ENCODE data around the gene CNTNAP2. TPM values are rescaled to one million over a fixed set of nuclear protein-coding genes. Genes with fewer than 3 reads are reported as not detected.

CNTNAP2 gene
- total RNA-seq, 1 experiment from 2014 or later = not detected

DNA sequence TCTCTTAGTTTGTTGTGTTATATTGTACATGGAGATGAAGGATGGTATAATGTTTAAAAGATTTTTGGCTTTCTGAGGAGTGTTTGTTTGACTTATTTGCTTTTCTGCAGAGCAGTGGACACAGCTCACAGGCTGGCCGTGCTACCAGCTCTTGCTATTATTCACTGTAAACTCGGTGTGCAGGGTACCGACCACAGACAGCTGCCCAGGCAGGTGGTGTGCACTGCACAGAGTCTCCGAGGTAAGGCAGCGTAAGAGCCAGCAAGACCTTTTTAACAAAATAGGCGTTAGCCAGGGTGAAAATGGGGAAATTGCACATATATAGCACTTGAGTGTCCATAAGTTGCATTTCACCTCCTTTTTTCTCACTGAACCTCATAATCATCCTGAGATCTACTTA, 438.0 kb downstream of the CNTNAP2 start:
- DNase-seq = no peak
- H3K27me3 ChIP-seq = no peaks in the 10 kb centered on the region

DNA sequence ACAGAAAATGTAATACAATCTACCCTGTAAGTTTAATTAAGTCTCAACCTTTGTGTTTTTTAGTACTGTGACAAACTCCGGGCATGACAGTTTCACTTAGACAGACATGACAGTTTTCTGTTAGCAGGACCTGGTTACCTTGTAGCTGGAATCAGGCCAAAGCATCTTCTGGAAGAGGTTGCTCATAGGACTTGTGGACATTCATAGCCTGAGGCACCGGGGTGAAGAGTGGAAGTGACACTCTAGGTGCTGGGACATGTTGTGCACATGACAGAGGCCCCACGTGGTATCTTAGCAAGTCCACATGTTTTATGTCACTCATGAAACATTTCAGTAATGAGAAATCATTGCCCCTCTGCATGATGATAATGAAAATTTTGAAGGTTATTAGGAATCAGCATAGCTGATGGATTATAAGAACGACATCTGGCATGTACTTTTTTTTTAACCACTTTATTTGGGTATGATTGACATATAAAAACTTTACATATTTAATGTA, 441.4 kb downstream of the CNTNAP2 start:
- DNase-seq = no peak
- H3K36me3 ChIP-seq = no peaks in the 10 kb centered on the region
- H3K27me3 ChIP-seq = no peaks in the 10 kb centered on the region
- no peak overlapping the region for H3K4me3 ChIP-seq
- no peaks in the 10 kb centered on the region for H3K9me3 ChIP-seq

More for the DNA sequence above, 438.0 kb downstream of the CNTNAP2 start:
- Histone ChIP-seq H3K4me3 (no peak overlapping the region), H3K36me3 (no peaks in the 10 kb centered on the region), H3K9me3 (no peaks in the 10 kb centered on the region)

DNA sequence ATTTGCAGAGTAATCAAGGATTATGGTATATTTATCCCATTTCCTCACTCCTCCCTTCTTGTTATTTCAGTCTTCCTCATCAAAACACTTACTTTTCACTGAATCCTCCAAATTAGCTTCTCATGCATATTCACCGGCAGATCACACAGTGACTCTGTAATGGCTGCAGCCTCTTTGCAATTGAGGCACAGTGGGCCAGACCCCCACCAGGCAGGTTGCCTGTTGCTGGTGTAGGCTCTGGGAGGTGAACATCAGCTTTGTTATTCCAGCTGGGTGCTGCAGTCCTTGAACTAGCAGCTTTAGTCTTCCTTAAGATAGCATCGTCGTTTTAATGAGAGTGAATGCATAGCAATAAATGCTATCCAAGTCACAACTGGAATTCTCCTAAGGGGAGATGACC, 449.3 kb downstream of the CNTNAP2 start:
- Histone ChIP-seq H3K36me3 (no peaks in the 10 kb centered on the region), H3K4me3 (no peak overlapping the region), H3K27me3 (no peaks in the 10 kb centered on the region), H3K9me3 (no peaks in the 10 kb centered on the region)
- DNase-seq = no peak

DNA sequence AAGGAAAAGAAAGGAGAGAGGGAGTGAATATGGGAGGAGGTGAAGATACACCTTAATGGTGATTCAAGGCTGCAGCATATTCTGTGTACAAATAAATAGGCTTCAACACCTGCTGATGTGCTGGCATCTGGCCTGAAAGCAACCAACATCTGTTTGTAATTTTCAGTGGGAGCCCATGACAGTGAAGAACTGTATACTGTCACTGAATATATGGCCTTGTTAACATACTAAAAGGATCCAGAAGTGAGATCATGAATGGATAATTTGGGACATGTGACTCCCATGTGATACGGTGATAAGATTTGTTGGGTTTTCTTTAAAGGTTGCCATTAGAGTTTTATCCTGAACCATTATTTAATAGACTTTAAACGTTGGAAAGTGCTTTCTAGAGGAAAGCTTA, 459.3 kb downstream of the CNTNAP2 start:
- no peak for DNase-seq
- Histone ChIP-seq H3K36me3 (no peaks in the 10 kb centered on the region), H3K4me3 (no peak overlapping the region), H3K27me3 (no peaks in the 10 kb centered on the region), H3K9me3 (no peaks in the 10 kb centered on the region)

DNA sequence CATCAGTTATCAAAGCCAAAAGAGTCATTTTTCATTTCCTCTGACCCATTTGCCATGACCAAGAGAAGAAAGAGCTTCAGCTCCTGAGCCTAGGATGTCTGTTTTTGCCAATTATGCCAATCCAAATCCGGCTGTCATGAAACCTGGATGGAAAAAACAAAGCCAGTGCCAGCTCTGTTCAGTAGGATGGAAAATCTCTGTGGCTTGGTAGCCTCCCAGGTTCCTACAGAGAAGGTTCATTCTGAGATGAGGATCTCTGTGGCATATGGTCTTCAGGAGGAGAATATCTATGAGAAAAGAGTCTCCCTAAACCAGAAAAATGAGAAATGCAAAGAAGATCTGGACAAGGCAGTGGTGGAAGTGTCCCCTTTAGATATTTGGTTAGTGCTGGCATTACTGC, 475.4 kb downstream of the CNTNAP2 start:
- Histone ChIP-seq H3K9me3 (no peaks in the 10 kb centered on the region), H3K27me3 (no peaks in the 10 kb centered on the region), H3K4me3 (no peak overlapping the region), H3K36me3 (no peaks in the 10 kb centered on the region)
- no peak for DNase-seq

DNA sequence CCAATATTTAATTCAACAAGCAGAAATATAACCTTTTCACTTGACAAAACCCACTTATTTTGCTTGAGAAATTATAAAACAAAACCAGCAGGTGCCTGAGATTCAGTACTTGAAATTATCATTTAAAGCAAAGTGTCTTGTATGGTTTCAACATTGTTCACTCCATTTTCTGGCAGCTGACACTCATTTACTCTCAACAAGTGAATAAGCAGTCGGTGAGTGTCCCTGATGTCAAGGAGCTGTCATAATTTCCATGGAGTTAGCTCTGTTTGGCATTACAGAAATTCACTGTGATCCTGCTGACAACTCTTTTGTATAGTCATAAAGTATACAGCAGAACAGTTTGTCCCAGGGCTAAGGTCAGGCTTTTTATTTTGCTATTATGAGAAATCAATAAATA, 490.0 kb downstream of the CNTNAP2 start:
- Histone ChIP-seq H3K4me3 (no peak overlapping the region), H3K9me3 (no peaks in the 10 kb centered on the region), H3K36me3 (no peaks in the 10 kb centered on the region), H3K27me3 (no peaks in the 10 kb centered on the region)
- no peak for DNase-seq

DNA sequence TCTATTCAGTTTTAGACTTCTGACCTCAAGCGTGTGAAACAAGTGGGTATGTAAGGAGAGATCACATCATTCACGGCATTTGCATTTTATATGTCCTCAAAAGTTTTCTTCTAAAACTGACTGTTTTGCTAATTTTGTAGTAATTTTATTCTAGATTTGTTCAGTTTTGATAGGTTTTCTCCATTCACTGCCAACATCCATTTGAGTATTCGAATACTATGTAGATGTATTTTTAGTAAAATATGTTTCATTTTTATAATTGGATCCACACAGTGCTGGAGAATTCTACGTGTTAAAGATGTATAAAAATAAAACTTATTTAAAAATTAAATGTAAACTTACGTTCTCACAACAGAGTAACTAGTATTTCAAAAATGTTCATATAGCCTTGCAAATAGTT, 503.0 kb downstream of the CNTNAP2 start:
- Histone ChIP-seq H3K9me3 (no peaks in the 10 kb centered on the region), H3K36me3 (no peaks in the 10 kb centered on the region), H3K27me3 (no peaks in the 10 kb centered on the region), H3K4me3 (no peak overlapping the region)
- DNase-seq = no peak

DNA sequence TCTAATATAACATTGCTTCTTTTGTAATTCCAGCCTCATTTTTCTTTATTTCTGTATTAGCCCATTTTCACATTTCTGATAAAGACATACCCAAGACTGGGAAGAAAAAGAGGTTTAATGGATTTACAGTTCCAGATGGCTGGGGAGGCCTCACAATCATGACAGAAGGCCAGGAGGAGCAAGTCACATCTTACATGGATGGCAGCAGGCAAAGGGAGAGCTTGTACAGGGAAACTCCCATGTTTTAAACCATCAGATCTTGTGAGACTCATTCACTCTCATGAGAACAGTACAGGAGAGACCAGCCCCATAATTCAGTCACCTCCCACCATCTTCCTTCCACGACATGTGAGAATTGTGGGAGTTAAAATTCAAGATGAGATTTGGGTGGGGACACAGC, 510.3 kb downstream of the CNTNAP2 start:
- DNase-seq = no peak
- Histone ChIP-seq H3K4me3 (no peak overlapping the region), H3K9me3 (no peaks in the 10 kb centered on the region), H3K36me3 (no peaks in the 10 kb centered on the region), H3K27me3 (no peaks in the 10 kb centered on the region)

DNA sequence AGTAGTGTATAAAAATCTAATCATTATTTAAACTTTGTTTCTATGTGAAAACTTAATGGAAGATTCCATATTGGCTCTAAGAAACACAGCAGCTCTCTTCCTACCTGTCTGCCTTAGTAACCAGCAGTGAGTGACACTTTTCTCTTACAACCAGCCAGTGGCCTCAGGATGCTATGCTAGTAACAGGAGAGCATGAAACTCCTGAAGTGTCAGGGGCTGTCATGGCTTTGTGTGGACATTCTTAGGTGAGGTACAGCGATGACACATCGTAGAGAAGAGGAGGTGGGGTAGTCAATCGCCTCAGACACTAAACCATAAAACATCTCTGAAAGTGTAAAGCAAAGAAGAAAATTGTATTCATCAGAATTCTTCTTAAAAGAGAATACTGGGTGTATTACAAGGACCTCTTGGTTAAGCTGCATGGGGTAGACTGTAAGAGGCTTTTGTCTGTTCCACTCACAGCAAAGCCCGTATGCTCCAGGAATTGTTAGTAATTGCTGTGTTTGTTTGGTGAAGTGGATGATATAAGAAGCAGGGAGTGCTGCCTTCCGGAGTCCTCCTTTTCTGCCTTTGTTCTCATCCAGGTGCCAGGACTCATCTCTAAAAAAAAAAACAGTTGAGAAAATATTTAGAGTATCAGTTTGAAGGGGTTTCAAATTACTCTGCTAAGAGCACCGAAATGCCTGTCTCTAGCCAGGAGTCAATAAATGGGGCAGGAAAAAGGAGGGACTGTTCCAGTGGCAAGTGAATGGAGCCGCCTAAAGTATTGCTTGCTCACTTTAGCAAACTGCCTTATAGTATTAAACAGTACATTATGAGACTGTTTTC, 518.8 kb downstream of the CNTNAP2 start:
- no peaks in the 10 kb centered on the region for H3K36me3 ChIP-seq
- no peaks in the 10 kb centered on the region for H3K27me3 ChIP-seq
- no peak for DNase-seq
- no peak overlapping the region for H3K4me3 ChIP-seq
- no peaks in the 10 kb centered on the region for H3K9me3 ChIP-seq

DNA sequence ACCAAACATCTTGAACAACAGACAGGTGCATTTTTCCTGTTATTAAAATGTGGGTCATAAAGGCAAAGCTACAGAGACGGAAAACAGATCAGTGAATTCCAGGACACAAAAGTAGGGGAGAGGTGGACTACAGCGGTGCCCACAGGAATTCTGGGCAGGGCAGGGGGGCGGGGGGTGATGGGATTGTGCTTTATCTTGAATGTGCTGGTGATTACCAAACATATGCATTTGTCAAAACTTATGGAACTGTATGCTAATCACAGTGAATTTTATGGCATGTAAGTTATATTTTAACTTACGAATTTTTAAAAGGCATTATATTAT, 519.4 kb downstream of the CNTNAP2 start:
- no peak for DNase-seq
- Histone ChIP-seq H3K36me3 (no peaks in the 10 kb centered on the region), H3K27me3 (no peaks in the 10 kb centered on the region), H3K9me3 (no peaks in the 10 kb centered on the region), H3K4me3 (no peak overlapping the region)

DNA sequence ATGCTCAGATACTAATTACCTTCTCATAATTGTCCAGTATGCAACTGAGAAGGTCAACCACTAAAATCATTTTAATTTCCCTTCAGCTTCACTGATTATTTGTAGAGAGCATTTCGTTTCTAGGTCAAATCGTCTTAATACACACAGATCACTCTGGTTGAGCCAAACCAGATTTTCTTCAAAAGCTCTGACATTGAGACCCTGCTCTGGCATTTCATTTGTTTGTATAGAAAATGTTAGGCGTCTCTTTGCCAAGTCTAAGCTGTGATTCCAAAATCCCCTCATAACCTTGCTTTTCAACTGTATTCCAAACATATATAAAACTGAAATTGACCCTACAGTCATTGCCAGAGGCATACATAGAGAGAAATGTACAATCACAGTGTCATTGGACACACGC, 520.0 kb downstream of the CNTNAP2 start:
- no peaks in the 10 kb centered on the region for H3K36me3 ChIP-seq
- no peaks in the 10 kb centered on the region for H3K27me3 ChIP-seq
- no peak overlapping the region for H3K4me3 ChIP-seq
- H3K9me3 ChIP-seq = no peaks in the 10 kb centered on the region
- no peak for DNase-seq

DNA sequence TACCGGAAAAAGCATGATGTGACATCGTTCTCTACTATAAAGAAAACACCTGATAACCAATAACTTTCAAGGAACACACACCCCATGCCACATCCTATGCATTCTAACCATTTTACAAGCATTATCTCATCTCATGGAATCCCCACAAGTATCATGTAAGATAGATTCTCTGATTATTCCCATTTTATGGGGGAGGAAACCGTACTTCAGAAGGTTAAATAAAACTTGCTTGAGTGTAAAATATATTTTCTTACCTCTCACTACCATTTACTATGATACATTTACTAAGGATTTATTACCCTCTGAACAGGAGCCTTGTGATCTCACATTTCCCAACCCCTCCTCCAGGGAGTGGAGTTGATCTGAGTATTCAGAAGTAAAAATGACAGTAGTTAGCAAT, 522.7 kb downstream of the CNTNAP2 start:
- no peaks in the 10 kb centered on the region for H3K9me3 ChIP-seq
- no peak overlapping the region for H3K4me3 ChIP-seq
- H3K36me3 ChIP-seq = no peaks in the 10 kb centered on the region
- H3K27me3 ChIP-seq = no peaks in the 10 kb centered on the region
- no peak for DNase-seq

DNA sequence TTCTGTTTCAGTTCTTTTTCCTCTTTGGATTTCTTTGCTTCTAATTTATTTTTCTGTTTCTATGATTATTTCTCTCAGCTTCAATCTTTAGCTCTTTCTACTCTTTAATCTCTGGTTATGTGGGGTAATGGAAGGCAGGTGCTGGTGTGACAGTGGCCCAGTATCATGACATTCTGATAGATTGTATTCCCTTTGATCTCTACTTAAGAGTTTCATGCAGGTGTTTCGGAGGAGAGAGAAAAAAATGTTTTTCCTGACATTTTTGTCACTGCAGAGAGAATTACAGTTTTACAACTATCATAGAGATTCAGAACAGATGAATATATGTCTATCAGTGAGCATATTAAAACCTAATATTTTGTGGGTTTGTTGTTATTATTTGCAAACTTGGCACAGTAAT, 524.9 kb downstream of the CNTNAP2 start:
- Histone ChIP-seq H3K36me3 (no peaks in the 10 kb centered on the region), H3K27me3 (no peaks in the 10 kb centered on the region), H3K4me3 (no peak overlapping the region), H3K9me3 (no peaks in the 10 kb centered on the region)
- DNase-seq = no peak

DNA sequence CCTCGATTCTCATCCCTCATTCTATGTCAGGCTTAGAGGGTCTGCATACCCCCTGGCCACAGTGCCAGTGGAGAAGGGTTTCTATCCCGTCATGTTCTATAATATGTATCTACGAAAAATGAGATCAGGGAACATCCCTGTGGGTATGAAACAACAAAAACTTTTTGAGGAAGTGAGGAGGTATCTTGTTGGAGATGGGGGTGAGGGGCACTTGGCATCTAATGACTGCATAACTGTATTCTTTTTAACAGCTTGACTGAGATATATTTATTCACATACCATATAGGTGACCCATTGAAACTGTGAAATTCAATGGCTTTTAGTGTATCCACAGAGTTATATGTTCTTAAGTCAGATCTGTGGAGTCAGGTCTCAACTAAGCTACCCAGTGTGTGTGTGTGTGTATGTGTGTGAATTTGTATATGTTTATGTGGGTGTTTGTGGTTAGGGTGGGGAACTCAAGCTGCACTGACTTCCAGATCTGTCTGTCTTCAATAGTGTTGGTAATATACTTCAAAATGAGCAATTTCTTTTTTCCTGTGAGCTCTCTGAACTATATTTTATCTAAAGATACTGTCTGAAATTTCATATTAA, 528.9 kb downstream of the CNTNAP2 start:
- no peaks in the 10 kb centered on the region for H3K9me3 ChIP-seq
- H3K4me3 ChIP-seq = no peak overlapping the region
- H3K27me3 ChIP-seq = no peaks in the 10 kb centered on the region
- H3K36me3 ChIP-seq = no peaks in the 10 kb centered on the region
- DNase-seq = no peak

DNA sequence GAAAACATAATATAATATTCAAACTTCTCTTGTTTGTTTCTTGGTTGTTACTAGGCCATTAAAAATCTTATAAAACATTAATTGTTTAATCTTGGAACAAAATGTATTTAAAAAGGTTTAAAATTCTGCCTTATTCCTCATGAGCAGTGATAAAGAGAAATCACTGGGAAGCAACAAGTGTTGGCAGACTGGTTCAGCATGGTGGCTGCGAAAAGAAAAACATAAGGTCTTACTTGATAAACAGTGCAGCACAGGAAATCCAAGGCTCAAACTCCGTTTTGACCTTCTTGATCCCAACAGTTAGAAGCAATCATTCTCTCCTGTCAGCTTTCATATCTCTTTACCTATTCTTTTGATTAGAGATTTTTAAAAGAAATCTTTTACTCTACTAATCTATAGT, 530.8 kb downstream of the CNTNAP2 start:
- H3K9me3 ChIP-seq = no peaks in the 10 kb centered on the region
- H3K36me3 ChIP-seq = no peaks in the 10 kb centered on the region
- DNase-seq = no peak
- no peaks in the 10 kb centered on the region for H3K27me3 ChIP-seq
- no peak overlapping the region for H3K4me3 ChIP-seq

DNA sequence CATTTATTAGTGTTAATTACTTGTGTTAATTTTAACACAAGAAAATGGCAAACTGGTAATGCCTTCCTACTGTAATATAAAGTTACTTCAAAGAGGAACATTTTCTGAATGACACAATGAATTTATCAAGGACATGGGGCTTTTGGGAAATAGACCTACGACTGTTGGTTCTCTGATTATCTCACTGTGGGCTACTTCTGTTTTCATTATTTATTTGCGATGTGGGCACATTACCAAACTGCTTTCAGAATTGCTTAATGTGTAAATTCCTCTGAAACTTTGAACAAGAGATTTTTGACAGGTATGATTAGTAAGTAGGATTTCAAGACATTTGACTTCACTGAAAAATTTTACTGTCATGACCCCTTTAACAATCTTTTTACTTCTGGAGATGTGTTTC, 535.6 kb downstream of the CNTNAP2 start:
- Histone ChIP-seq H3K27me3 (no peaks in the 10 kb centered on the region), H3K9me3 (no peaks in the 10 kb centered on the region), H3K36me3 (no peaks in the 10 kb centered on the region), H3K4me3 (no peak overlapping the region)
- DNase-seq = no peak

DNA sequence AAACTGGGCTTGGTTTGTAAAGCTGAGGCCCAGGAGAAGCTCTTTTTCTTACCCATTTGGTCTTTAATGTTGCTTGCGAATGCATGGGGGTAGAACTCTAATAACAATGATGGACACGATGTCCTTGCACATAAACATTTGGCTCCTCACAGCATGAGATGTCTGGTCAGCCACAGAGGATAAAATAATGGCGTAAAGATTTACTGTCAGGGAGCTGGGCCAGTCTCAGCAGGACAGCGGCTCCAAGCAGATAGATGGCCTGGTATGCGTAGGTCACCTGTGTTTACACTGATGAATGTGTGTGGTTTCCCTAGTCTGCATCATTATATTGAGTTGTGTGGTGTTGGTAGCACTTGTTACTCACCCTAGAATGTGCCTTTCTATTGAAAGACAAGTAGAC, 537.4 kb downstream of the CNTNAP2 start:
- Histone ChIP-seq H3K36me3 (no peaks in the 10 kb centered on the region), H3K9me3 (no peaks in the 10 kb centered on the region), H3K4me3 (no peak overlapping the region), H3K27me3 (no peaks in the 10 kb centered on the region)
- DNase-seq = no peak

All from MG63 (cell line).